ENCODE data around the gene CNIH3. TPM values are rescaled to one million over a fixed set of nuclear protein-coding genes. Genes with fewer than 3 reads are reported as not detected.

The CNIH3 gene
- total RNA-seq, 4 donors from 2014 or later: not detected

DNA sequence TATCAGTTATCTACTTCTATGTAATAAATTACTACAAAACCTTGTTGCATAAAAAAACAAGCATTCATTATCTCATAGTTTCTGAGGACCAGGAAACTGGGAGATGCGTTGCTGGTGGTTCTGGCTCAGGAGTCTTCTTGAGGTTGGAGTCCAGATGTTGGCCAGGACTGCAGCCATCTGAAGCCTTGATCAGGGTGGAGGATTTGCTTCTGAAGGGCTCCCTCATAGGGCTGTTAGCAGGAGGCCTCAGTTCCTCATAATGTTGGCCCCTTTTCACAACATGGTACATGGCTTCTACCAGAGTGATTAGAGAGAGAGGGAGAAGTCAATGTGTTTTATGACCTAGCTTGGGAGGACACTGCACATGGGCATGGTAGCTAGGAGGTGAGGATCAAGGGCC is 137.4 kb downstream of the CNIH3 start:
- Histone ChIP-seq H3K27me3 (no peaks in the 10 kb centered on the region), H3K4me3 (no peak overlapping the region), H3K27ac (no peak overlapping the region), H3K36me3 (no peaks in the 10 kb centered on the region), H3K9me3 (no peaks in the 10 kb centered on the region), H3K4me1 (no peaks in the 10 kb centered on the region)
- no peak for DNase-seq
- TF ChIP-seq POLR2A (IDR thresholded peaks at IDR 0.05): no peak
- TF ChIP-seq, protein P1, sequence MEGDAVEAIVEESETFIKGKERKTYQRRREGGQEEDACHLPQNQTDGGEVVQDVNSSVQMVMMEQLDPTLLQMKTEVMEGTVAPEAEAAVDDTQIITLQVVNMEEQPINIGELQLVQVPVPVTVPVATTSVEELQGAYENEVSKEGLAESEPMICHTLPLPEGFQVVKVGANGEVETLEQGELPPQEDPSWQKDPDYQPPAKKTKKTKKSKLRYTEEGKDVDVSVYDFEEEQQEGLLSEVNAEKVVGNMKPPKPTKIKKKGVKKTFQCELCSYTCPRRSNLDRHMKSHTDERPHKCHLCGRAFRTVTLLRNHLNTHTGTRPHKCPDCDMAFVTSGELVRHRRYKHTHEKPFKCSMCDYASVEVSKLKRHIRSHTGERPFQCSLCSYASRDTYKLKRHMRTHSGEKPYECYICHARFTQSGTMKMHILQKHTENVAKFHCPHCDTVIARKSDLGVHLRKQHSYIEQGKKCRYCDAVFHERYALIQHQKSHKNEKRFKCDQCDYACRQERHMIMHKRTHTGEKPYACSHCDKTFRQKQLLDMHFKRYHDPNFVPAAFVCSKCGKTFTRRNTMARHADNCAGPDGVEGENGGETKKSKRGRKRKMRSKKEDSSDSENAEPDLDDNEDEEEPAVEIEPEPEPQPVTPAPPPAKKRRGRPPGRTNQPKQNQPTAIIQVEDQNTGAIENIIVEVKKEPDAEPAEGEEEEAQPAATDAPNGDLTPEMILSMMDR (IDR thresholded peaks at IDR 0.05): no peak

DNA sequence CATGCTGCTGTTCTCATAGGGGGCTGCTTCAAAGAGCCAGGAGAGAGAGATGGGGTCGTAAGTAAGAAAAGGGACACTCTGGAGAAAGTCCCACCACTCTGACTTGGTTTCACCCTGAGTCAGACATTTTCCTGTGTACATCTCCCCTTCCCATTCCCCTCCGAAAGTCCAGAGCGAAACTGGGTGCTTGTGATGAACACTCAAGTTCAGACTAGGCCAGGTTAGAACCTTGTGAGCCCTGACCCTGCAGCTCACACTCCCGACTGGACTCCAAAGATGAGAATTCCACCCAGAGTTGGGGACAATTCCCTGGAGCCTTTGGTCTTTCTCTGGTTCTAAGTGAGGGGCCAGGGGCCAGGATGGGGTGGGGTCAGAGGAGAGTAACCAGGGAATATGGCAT is 139.5 kb downstream of the CNIH3 start:
- Histone ChIP-seq H3K4me1 (no peaks in the 10 kb centered on the region), H3K36me3 (no peaks in the 10 kb centered on the region), H3K4me3 (no peak overlapping the region), H3K27me3 (no peaks in the 10 kb centered on the region), H3K27ac (no peak overlapping the region), H3K9me3 (no peaks in the 10 kb centered on the region)
- no peak for DNase-seq
- TF ChIP-seq, protein P1 (IDR thresholded peaks at IDR 0.05): no peak
- no peak for TF ChIP-seq POLR2A (IDR thresholded peaks at IDR 0.05)

DNA sequence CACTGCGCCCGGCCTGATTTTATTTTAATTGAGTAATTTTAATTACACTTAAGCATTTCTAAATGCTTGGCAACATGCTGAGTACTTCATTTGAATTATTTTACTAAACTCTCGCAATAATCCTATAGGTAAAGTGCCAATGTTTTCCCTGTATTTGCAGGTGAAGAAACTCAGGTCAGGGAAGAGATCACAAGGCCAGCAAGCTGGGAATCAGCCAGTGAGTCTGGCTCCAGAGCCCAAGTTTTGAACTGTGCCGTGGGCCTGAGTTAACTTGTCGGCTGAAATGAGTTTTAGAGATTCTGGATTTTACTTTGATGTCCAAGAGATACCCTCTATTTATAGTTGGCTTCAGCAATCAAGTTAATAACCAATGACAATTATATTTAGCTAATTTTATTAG is 141.4 kb downstream of the CNIH3 start:
- H3K36me3 ChIP-seq: no peaks in the 10 kb centered on the region
- no peaks in the 10 kb centered on the region for H3K27me3 ChIP-seq
- H3K9me3 ChIP-seq: no peaks in the 10 kb centered on the region
- no peak overlapping the region for H3K27ac ChIP-seq
- no peak overlapping the region for H3K4me3 ChIP-seq
- TF ChIP-seq, protein P1 (IDR thresholded peaks at IDR 0.05): no peak
- TF ChIP-seq POLR2A (IDR thresholded peaks at IDR 0.05): no peak
- no peak for DNase-seq
- no peaks in the 10 kb centered on the region for H3K4me1 ChIP-seq

DNA sequence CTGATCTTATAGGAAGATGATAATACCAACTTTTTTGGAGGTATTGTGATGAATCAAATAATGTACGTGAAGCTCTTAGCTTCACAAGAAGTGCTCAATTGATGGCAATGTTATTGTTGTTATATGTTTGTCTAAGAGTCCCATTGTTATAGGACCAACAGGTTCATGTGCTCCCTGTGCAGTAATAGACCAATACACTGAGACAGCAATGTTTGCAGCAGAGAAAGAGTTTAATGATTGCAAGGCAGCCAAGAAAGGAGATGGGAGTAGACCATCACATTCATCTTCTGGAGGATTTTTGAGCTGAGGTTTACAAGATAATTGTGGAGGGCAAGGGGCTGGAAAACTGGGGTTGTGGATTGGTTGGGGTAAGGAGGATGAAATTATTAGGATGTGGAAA is 143.0 kb downstream of the CNIH3 start:
- Histone ChIP-seq H3K27ac (no peak overlapping the region), H3K4me3 (no peak overlapping the region), H3K27me3 (no peaks in the 10 kb centered on the region), H3K9me3 (no peaks in the 10 kb centered on the region), H3K36me3 (no peaks in the 10 kb centered on the region), H3K4me1 (no peaks in the 10 kb centered on the region)
- TF ChIP-seq, protein P1 (IDR thresholded peaks at IDR 0.05): no peak
- TF ChIP-seq POLR2A (IDR thresholded peaks at IDR 0.05): no peak
- DNase-seq: no peak

DNA sequence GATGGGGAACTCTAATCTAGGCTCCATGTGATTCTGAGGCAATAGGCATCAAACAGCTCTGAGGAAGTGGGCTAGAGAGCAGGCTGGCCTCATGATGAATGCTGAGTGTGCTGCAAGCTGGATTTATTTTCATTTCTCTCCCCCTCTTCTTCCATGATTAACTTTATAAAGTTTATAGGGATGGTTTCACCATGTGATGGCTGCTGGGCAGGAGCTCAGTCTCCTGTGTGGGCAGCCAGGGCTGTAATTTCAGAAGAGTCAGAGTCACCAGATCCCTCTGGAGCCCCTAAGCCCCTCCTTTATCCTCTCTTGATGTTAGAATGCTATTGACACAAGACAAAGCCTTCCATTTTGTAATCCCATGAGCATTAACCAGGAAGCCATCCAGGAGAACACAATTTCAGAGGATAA is 143.6 kb downstream of the CNIH3 start:
- DNase-seq: no peak
- TF ChIP-seq, protein P1 (IDR thresholded peaks at IDR 0.05): no peak
- TF ChIP-seq POLR2A (IDR thresholded peaks at IDR 0.05): no peak
- H3K27me3 ChIP-seq: no peaks in the 10 kb centered on the region
- H3K4me3 ChIP-seq: no peak overlapping the region
- no peaks in the 10 kb centered on the region for H3K9me3 ChIP-seq
- no peaks in the 10 kb centered on the region for H3K36me3 ChIP-seq
- no peaks in the 10 kb centered on the region for H3K4me1 ChIP-seq
- no peak overlapping the region for H3K27ac ChIP-seq

DNA sequence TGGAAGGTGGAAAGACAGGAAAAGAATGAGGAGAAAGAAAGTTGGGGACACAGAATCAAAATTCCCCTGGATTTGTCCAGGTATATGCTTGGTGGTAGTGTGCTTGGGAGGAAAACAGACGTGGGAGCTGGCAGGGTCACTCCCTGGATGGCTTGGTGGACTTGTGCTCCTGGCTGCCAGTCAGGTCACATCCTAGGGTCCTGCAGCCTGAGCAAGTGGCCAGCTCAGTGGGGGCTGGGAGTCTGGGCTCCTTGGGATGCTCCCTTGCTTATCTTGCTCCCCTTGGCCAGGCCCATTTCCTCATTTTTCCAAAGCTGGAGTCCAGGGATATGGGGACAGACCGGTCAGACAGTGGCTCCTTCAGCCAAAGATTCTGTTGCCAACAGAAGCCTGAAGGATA is 144.0 kb downstream of the CNIH3 start:
- Histone ChIP-seq H3K4me3 (no peak overlapping the region), H3K27me3 (no peaks in the 10 kb centered on the region), H3K4me1 (no peaks in the 10 kb centered on the region), H3K27ac (no peak overlapping the region), H3K36me3 (no peaks in the 10 kb centered on the region), H3K9me3 (no peaks in the 10 kb centered on the region)
- TF ChIP-seq, protein P1 (IDR thresholded peaks at IDR 0.05): no peak
- no peak for TF ChIP-seq POLR2A (IDR thresholded peaks at IDR 0.05)
- no peak for DNase-seq
